Retinal pigment epithelial cell (primary cell): ENCODE measurements around the gene IRAK1BP1.
"Not testable (repeated sequence)": the region's sequence is repeated elsewhere in the genome, so short reads cannot be mapped to it uniquely, and the experiment has no call there.

Experiments used
- DNase-seq: peaks from one replicate; pipeline ENCODE4 v3.0.0-alpha.2; 2010; ENCODE audit warnings: low read depth
- H3K4me3 ChIP-seq: 2 replicates; pipeline ENCODE4 v1.5.1; 2011; ENCODE audit warnings: mild to moderate bottlenecking, low read length, control low read depth, moderate library complexity
- TF ChIP-seq, protein P1 (sequence below): conservative IDR thresholded peaks from 2 replicates; pipeline ENCODE4 v1.5.1; 2011; ENCODE audit warnings: low read depth, low read length, control low read depth, inconsistent platforms

IRAK1BP1 gene

DNA sequence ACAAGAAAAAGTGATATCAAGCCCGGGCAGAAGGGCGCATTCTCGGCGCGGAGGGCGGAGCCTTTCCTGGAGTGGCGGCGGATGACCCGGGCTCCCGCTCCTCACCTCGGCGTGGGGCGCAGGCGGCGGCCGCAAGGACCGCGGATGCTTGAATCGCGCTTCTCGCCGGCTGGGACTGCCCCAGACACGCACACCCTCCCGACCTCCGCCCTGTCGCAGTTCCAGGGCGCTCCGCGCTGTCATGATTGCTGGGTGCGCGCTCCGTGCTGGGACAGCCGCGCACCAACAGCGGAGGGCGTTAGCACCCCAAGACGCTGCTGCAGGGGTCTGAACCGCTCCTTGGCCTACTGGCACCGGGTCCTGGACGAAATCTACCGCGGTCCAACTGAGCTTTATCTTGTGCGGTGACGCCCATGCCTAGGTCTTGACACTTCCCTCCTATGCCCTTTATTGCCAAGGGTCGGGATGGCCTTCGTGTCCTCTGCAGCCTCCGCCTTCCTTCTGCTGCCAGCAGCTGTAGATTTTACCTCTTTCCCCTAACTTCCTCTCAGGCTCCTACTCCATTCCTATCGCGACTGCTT, 43.3 kb downstream of the IRAK1BP1 start:
- DNase-seq: no peak
- TF ChIP-seq, protein P1, sequence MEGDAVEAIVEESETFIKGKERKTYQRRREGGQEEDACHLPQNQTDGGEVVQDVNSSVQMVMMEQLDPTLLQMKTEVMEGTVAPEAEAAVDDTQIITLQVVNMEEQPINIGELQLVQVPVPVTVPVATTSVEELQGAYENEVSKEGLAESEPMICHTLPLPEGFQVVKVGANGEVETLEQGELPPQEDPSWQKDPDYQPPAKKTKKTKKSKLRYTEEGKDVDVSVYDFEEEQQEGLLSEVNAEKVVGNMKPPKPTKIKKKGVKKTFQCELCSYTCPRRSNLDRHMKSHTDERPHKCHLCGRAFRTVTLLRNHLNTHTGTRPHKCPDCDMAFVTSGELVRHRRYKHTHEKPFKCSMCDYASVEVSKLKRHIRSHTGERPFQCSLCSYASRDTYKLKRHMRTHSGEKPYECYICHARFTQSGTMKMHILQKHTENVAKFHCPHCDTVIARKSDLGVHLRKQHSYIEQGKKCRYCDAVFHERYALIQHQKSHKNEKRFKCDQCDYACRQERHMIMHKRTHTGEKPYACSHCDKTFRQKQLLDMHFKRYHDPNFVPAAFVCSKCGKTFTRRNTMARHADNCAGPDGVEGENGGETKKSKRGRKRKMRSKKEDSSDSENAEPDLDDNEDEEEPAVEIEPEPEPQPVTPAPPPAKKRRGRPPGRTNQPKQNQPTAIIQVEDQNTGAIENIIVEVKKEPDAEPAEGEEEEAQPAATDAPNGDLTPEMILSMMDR: no peak
- peak overlapping the region; percentile 59 for H3K4me3 ChIP-seq

DNA sequence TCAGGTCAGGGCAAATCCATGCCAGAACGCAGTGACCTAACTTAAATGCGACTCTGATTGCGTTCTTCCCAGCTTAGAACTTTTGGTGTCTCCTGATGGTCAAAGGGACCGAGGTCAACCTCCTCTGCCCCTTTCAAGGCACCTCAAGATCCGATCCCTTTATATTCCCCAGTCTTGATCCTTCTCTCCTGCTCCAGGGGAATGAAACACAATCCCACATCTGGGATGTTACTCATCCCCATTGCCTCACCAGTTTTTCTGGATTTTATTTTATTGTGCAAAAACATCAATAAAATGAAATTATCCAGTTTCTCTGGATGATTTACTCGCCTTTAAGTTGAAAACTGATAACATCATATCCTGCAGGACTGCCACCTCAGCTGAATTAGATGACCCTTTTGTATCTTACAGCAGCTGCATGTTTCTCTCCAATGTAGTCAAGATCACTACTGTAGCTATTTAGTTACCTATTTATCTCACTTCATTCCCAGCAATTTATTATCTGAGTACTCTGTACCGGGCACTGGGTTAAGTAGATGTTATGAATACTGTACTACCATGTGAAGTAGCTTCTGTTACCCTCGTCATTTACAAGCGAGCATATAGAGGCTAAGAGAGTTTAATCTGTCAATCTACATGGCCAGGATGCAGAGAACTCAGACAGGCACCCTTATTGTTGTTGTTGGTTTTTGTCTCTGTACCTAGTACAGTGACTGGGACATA, 44.0 kb downstream of the IRAK1BP1 start:
- H3K4me3 ChIP-seq: peak overlapping the region; percentile 59
- TF ChIP-seq, protein P1: no peak

DNA sequence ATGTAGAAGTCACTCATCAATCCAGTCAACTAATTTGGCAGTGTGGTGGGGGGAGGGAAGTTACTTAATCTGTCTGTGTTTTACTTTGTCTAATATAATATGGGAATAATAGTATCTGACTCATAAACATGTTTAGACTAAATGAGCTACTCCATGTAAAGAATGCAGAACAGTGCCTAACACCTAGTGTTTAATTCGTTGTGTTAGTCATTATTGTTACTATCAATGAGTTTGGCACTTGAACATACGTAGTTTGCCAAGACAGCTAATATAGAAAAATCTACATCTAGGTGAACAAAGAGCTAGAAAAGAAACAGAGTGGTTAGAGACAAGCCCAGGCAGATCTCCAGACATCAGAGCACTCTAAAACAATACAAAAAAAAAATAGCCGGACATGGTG, 49.1 kb downstream of the IRAK1BP1 start:
- no peak for DNase-seq
- no peak overlapping the region for H3K4me3 ChIP-seq
- TF ChIP-seq, protein P1: no peak

More for the DNA sequence above, 44.0 kb downstream of the IRAK1BP1 start:
- DNase-seq: no peak

DNA sequence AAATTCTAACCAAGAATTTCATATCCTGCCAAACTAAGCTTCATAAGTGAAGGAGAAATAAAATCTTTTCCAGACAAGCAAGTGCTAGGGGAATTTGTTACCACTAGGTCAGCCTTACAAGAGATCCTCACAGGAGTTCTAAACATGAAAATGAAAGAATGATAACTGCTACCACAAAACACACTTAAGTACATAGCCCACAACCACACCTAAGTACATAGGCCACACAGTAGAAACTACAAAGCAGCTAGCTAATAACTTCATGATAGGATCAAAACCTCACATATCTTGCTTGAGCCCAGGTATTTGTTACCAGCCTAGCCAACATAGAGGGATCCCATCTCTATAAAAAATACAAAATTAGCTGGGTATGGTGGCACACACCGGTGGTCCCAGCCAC, 50.4 kb downstream of the IRAK1BP1 start:
- no peak for DNase-seq
- TF ChIP-seq, protein P1: no peak
- H3K4me3 ChIP-seq: no peak overlapping the region

DNA sequence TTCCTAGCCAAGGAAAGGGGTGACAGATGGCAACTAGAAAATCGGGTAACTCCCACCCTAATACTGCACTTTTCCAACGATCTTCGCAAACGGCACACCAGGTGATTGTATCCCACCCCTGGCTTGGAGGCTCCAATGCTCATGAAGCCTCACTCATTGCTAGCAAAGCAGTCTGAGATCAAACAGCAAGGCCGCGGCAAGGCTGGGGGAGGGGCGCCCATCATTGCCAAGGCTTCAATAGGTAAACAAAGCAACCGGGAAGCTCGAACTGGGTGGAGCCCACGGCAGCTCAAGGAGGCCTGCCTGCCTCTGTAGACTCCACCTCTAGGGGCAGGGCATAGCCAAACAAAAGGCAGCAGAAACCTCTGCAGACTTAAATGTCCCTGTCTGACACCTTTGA, 53.8 kb downstream of the IRAK1BP1 start:
- not testable (repeated sequence) for DNase-seq, H3K4me3 ChIP-seq

DNA sequence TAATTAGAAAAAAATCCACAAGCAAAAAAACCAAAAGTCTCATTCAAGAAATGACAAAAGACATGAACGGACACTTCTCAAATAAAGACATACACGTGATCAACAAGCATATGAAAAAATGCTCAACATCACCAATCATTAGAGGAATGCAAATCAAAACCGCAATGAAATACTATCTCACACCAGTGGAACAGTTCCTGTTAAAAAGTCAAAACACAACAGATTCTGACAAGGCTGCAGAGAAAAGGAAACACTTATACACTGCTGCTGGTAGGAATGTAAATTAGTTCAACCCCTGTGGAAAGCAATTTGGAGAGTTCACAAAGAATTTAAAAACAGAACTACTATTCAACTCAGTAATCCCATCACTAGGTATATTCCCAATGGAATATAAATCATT, 58.0 kb downstream of the IRAK1BP1 start:
- TF ChIP-seq, protein P1: no peak
- H3K4me3 ChIP-seq: no peak overlapping the region
- DNase-seq: no peak

DNA sequence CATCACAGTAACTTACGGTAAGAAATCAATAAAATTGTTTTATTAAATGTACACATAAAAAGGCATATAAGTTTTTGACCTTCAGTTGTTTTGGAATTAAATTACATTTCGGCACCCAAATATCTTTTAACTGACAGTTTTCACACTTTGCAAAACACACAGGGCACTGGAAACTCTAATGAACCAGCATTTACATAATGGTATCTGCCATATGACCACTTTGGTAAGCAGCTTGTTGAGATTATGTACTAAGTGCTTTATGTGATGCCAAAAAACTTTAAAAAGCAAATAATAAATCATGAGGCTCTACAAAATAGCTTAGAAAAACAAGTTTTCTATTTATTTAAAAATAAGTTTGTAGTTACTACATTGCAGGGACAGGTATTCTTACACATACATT, 68.2 kb downstream of the IRAK1BP1 start:
- TF ChIP-seq, protein P1: no peak
- H3K4me3 ChIP-seq: no peak overlapping the region
- no peak for DNase-seq
